HG03039 (cell line): ENCODE data around the gene PAFAH1B1.
"Not testable (repeated sequence)": the region's sequence is repeated elsewhere in the genome, so short reads cannot be mapped to it uniquely, and the experiment has no call there.

Source experiments
- ATAC-seq: cut with Tn5 transposase; IDR thresholded peaks from one replicate; pipeline ENCODE4 v1.9.1; 2021; ENCODE audit warnings: mild to moderate bottlenecking, moderate library complexity; ENCODE audit not compliant: unreplicated experiment

Gene PAFAH1B1

DNA sequence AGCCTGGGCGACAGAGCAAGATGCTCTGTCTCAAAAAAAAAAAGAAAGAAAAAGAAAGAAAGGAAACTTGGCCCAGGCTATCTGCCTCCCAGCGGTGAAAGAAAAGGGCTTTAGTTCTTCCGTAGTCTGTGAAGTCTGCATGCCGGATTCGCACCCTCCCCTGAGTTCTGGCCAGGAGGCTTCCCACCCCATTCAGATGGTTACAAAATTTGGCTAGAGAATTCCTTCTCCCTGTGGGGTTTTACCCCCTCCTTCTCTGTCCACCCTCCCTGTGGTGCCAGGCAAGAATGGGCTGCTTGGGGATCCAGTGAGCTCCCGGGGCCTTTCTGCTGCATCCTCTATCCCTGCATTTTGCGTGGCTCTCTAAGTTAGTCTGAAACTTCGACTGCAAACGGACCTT is 37.8 kb downstream of the PAFAH1B1 start:
- ATAC-seq, result no peak

DNA sequence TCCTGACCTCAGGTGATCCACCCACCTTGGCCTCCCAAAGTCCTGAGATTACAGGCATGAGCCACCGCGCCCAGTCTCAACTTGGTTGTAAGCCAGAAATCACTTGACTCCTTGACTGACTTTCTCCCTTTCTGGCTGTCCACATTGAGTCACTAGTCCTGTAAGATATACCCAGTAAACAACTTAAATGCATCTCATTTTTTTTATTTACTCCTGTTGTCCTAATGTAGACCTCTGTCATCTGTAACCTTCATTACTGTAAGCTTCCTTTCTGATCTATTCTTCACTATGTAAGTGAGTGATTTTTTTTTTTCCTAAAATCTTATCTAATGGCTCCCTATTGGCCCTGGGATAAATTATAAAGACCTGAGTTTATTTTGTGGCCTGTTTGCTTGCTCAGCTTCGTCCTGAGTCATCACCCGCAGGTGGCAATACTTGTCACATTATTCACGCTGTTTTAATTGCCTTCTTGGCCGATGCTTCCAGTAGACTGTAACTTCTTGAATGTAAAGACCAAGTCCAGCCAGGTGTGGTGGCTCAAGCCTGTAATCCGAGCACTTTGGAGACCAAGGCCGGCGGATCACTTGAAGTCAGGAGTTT is 41.0 kb downstream of the PAFAH1B1 start:
- ATAC-seq, result no peak

DNA sequence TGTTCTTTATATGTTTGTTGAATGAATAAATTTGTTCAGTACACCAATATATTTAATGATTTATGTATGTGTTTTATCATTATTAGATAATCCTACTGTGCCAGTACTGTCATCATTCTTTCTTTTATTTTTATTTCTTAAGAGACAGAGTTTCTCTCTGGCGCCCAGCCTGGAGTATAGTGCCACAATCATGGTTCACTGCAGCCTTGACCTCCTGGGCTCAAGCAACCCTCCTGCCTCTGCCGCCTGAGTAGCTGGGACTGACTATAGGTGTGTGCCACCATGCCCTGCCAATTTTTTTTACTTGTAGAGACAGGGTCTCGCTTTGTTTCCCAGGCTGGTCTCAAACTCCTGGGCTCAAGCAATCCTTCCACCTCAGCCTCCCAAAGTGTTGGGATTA is 41.8 kb downstream of the PAFAH1B1 start:
- ATAC-seq, result no peak

DNA sequence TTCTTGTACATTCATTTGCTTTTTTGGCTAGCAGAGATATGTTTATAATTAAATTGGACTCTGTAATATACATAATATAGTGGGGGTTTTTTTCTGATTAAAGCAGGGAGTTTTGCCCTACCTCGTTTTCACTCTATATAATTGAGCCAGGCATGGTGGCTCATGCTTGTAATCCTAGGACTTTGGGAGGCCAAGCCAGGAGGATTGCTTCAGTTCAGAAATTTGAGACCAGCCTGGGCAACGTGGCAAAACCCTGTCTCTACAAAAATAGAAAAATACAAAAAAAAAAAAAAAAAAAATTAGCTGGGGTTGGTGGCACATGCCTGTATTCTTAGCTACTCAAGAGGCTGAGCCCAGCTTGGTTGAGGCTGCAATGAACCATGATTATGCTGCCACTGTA is 42.2 kb downstream of the PAFAH1B1 start:
- no peak for ATAC-seq

DNA sequence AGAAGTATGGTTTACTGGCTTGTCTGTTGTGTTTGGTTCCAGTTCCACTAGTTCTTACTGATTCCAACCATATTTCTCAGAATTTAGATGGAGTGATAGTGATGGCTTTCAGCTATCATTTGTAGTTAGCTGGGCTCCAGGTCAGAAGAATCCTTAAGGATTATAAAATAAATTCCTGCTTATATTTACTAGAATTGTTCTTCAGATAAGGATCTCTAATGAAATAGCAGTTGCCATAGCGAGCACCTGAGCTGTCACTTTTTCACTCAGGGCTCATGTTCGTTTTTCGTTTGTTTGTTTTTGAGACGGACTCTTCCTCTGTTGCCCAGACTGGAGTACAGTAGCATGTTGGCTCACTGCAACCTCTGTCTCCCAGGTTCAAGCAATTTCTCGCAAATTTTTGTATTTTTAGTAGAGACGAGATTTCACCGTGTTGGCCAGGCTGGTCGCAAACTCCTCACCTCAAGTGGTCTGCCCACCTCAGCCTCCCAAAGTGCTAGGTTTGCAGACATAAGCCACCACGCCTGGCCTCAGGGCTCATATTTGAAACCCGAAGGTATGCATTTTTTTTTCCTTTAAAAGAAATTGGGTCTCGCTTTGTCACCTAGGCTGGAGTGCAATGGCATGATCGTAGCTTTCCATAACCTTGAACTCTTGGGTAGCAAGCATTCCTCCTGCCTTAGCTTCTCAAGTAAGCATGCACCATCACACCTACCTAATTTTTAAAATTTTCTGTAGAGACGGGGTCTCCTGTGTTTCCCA is 42.9 kb downstream of the PAFAH1B1 start:
- ATAC-seq, result no peak

DNA sequence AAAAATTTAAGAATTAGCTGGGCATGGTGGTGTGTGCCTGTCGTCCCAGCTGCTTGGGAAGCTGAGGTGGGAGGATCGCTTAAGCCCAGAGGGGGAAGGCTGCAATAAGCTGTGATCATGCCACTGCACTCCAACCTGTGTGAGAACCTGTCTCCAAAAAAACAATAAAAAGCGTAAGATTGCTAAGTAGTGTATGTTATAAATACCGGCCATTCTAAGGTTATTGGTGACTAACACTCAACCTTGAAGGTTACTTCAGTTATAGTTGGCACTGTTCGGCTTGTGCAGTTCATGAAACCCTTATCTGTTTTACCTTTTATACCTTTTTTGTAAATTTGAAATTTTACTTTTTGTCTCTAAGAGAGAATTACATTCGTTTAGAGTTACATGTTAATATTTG is 44.0 kb downstream of the PAFAH1B1 start:
- ATAC-seq, result no peak

DNA sequence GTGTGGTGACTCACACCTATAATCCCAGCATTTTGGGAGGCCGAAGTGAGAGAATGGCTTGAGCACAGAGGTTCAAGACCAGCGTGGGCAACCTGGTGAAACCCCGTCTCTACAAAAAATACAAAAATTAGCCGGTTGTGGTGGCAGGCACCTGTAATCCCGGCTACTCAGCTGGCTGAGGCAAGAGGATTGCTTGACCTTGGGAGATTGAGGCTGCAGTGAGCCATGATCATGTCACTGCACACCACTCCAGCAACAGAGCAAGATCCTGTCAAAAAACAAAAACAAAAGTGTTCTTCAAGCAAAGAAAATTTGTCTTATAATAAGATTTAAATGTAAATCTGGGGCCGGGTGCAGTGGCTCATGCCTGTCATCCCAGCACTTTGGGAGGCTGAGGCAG is 51.5 kb downstream of the PAFAH1B1 start:
- ATAC-seq, result no peak

DNA sequence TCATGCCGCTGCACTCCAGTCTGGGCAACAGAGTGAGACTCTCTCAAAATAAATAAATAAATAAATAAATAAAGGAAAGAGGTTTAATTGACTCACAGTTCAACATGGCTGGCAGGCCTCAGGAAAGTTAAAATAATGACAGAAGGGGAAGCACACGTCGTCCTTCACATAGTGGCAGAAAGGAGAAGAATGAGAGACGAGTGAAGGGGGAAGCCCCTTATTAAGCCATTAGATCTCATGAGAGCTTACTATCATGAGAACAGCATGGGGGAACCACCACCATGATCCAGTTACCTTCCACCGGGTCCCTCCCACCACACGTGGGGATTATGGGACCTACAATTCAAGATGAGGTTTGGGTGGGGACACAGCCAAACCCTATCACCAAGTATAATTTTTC is 54.5 kb downstream of the PAFAH1B1 start:
- no peak for ATAC-seq

DNA sequence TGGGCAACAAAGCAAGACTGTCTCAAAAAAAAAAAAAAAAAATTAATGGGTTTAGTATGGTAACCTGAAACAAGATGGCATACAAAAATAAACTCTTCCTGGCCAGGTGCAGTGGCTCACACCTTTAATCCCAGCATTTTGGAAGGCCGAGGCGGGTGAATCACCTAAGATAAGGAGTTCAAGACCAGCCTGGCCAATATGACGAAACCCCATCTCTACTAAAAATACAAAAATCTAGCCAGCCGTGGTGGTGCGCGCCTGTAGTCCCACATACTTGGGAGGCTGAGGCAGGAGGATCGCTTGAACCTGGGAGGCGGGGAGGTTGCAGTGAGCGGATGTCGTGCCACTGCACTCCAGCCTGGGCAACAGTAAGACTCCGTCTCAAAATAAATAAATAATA is 55.7 kb downstream of the PAFAH1B1 start:
- no peak for ATAC-seq

DNA sequence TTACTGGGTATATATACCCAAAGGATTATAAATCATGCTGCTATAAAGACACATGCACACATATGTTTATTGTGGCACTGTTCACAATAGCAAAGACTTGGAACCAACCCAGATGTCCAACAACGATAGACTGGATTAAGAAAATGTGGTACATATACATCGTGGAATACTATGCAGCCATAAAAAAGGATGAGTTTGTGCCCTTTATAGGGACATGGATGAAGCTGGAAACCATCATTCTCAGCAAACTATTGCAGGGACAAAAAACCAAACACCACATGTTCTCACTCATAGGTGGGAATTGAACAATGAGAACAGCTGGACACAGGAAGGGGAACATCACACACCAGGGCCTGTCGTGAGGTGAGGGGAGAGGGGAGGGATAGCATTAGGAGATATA is 59.5 kb downstream of the PAFAH1B1 start:
- ATAC-seq, result not testable (repeated sequence)

DNA sequence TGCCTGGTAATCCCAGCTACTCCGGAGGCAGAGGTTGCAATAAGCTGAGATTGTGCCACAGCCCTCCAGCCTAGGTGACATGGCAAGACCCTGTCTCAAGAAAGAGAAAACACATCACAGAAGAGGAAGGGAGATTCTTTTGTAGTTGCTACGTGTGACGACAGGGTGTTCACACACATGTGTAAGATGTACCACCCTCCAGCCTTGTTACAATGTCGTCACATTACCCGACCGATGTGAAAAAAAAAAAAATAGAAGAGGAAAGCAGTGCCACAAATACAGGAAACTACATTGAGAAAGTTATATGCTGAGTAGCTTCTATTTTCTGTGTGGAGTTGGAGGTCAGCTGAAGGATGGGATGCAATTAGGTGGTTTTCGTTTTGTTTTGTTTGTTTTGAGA is 62.1 kb downstream of the PAFAH1B1 start:
- ATAC-seq, result no peak

DNA sequence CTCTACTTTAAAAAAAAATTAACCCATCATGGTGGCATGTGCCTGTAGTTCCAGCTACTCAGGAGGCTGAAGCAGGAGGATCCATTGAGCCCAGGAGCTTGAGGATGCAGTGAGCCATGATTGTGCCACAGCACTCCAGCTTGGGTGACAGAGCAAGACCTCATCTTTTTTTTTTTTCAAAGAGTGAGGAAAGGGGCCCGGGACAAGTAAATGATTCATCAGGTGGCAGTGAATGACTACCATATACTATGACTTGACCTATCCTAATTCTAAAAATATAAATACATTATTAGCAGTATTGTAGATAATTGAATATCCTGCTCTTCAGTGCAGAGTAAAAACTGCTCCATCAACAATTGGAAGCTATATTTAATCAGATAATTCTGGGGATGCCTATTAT is 62.8 kb downstream of the PAFAH1B1 start:
- ATAC-seq, result no peak

DNA sequence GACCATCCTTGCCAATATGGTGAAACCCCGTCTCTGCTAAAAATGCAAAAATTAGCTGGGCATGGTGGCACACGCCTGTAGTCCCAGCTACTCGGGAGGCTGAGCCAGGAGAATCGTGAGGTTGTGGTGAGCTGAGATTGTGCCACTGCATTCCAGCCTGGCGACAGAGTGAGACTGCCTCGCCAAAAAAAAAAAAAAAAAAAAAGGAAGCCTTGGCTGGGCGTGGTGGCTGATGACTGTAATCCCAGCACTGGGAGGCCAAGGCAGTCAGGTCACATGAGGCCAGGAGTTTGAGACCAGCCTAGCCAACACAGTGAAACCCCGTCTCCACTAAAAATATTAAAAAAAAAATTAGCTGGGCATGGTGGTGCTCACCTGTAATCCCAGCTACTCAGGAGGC is 65.9 kb downstream of the PAFAH1B1 start:
- ATAC-seq, result not testable (repeated sequence)

DNA sequence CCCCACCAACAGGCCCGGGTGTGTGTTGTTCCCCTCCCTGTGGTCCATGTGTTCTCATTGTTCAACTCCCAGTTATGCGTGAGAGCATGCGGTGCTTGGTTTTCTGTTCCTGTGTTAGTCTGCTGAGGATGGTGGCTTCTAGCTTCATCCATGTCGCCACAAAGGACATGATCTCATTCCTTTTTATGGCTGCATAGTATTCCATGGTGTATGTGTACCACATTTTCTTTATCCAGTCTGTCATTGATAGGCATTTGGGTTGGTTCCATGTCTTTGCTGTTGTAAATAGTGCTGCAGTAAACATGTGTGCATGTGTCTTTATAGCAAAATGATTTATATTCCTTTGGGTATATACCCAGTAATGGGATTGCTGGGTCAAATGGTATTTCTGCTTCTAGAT is 67.0 kb downstream of the PAFAH1B1 start:
- not testable (repeated sequence) for ATAC-seq

DNA sequence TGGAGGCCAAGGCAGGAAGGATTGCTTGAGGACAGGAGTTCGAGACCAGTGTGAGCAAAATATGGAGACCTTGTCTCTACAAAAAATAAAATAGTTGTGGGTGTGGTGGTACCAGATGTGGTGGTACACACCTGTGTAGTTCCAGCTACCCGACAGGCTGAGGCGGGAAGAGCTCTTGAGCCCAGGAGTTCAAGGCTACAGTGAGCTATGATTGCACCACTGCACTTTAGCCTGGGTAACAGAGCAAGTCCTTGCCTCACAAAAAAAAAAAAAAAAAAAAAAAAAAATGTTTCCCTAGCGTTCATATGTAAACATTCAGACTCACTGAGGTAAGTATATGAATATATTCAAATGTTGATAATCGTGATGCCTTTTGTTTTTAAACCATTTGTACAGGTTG is 78.6 kb downstream of the PAFAH1B1 start:
- ATAC-seq, result no peak

DNA sequence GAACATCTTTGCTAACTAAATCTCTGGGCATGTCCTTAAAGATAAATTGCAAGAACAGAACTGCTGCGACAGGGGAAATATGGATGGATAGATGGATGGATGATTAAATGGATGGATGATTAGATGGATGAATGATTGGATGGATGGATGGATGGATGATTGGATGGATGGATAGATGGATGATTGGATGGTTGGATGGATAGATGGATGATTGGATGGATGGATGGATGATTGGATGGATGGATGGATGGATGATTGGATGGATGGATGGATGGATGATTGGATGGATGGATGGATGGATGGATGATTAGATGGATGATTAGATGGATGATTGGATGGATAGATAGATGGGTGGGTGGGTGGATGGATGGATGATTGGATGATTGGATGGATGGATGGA is 85.8 kb downstream of the PAFAH1B1 start:
- not testable (repeated sequence) for ATAC-seq

DNA sequence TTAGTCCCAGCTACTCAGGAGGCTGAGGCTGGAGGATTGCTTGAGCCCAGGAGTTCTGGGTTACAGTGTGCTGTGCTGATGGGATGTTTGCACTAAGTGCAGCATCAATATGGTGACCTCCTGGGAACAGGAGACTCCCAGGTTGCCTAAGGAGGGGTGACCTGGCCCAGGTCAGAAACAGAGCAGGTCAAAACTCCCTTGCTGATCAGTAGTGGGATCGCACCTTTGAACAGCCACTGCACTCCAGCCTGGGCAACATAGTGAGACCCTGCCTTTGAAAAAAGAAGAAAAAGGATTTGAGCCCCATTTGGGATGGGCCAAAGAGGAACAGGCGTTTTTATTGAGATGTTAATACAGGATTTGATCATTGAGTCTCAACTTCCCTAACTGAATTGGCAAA is 87.5 kb downstream of the PAFAH1B1 start:
- no peak for ATAC-seq

DNA sequence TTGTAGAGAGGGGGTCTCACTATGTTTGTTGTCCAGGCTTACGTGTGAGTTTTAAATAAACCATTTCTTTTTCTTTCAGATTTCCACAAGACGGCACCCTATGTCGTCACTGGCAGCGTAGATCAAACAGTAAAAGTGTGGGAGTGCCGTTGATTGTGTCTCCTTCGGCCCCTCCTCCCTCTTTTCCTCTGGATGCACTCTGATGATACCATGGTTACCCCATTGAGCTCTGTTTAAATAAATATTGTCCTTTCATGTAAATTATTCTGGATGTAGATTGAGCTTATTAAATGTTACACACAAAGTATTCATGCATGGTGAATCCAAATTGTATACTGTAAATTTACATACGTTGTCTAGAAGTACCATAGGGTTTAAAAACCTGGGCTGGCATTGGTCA is 88.2 kb downstream of the PAFAH1B1 start:
- ATAC-seq, result no peak

DNA sequence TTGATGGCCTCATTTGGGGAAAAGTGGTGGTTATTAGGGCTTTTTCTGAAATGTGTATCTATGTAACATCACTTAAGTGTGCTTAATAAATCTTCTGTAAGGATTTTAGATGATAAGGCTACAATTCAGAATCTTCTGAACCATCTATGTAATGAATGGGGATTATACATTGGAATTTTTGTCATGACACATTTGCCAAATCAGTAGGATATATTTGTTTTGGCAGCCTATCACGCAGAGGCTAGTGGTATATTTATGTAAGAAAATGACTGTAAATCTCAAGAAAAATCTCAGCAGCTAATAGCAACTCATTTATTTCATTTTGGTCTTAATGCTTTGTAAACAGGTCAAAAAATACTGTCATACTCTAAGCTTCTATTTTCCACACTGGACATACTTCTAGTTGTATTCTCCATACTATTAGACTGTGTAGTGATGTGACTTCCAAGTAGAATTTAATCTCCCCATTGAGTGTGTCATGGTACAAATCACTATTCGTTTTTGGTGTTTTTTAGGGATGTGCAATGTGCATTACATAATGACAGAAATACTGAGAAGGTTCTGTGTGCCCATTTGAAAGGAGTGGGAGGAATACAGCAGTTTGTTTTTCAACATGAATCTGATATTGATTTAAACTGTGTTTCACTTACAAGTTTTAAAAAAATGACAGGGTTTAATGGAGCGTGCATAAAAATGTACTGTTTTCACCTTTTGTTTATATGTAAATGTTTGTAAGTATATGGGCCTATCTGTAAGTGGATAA is 88.9 kb downstream of the PAFAH1B1 start:
- ATAC-seq, result no peak

DNA sequence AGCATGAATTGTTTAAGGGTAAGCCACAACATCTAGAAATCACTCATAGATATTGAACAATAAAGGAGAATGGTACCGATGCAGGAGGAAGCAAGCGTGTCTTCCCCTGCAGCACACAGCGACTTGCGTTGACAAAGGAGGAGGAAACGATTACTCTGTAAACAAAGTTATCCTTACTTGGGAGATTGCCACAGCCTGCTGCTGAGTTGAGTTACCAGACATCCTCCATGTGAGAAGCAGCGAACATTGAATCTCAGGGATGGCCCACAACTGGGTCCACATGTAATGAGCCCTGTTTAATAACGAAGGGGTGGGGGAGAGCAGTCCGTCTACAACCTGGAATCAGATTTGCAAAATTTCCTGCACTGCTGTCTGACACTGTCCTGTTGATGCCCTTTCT is 90.5 kb downstream of the PAFAH1B1 start:
- ATAC-seq, result no peak

DNA sequence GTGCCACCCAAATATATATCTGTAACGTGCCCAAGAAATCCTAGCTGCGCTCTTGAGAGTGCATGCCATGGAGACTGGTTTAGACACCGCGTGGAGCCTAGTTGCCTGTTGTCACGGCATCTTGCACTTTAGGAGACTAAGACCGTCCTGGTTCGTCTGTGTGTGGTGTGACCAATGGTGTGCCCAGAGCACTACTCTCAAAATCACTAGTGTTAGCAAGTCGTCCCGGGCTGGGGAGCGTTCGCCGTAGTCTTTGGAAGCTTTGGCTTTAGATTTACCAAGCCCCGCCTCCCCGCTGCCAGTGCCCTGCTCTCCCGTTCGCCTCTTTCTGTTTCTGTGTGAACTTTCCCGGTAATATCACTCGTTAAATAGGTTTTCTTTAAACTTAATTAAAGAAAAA is 91.1 kb downstream of the PAFAH1B1 start:
- no peak for ATAC-seq

DNA sequence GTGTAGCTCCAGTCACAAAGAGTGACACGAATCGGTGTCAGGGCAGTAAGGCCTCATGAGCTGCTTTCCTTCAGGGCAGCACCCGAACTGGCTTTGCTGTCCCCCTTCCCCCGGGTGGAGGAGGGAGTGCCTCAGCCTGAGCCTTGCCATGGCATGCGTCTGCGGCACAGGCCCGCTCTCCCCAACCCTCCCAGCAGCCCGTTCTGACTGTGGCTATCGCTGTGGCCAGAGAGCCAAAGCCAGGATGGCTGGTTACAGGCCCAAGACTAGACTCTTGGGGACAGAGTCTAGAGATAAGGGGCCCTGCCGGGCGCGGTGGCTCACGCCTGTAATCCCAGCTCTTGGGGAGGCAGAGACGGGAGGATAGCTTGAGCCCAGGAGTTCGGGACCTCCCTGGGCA is 92.2 kb downstream of the PAFAH1B1 start:
- ATAC-seq, result no peak
